Umbilical cord (tissue), 2 donors: ENCODE data around the gene NOL9. TPM values are rescaled to one million over a fixed set of nuclear protein-coding genes. Genes with fewer than 3 reads are reported as not detected.
A peak's percentile ranks its signal among the peaks of the same experiment; 100 is the strongest.

Experiments
- DNase-seq: peaks from one replicate; pipeline ENCODE4 v3.0.0-alpha.2; 2015; ENCODE audit warnings: low spot score
- total RNA-seq: library from RNA; depleted of rRNA; stranded (reverse); fragments of >200 nt; gene quantifications from one replicate; pipeline ENCODE4 v1.2.3, GENCODE V29; 2014; ENCODE audit warnings: low replicate concordance; ENCODE audit not compliant: insufficient read depth

NOL9 gene
- total RNA-seq, 1 donor from 2014 or later = 43.1 TPM

- DNase-seq = no peak
Measured at GRCh38 chr1:6521536-6521935, 32.8 kb downstream of the NOL9 start.

- DNase-seq = peak; percentile 94
Measured at GRCh38 chr1:6519935-6520671, 34.2 kb downstream of the NOL9 start.

GRCh38 chr1:6519491-6519934, 34.8 kb downstream of the NOL9 start:
- no peak for DNase-seq

GRCh38 chr1:6517435-6517851, 36.9 kb downstream of the NOL9 start:
- DNase-seq = no peak

- no peak for DNase-seq
Measured at GRCh38 chr1:6515771-6516170, 38.5 kb downstream of the NOL9 start.

GRCh38 chr1:6513320-6513801, 41.0 kb downstream of the NOL9 start:
- DNase-seq = no peak

GRCh38 chr1:6512908-6513280, 41.4 kb downstream of the NOL9 start:
- DNase-seq = no peak

- no peak for DNase-seq
Measured at GRCh38 chr1:6512245-6512907, 41.9 kb downstream of the NOL9 start.

- DNase-seq = no peak
Measured at GRCh38 chr1:6511561-6512244, 42.6 kb downstream of the NOL9 start.

- no peak for DNase-seq
Measured at GRCh38 chr1:6511056-6511455, 43.3 kb downstream of the NOL9 start.

GRCh38 chr1:6510493-6510892, 43.8 kb downstream of the NOL9 start:
- DNase-seq = no peak

- DNase-seq = no peak
Measured at GRCh38 chr1:6509919-6510291, 44.4 kb downstream of the NOL9 start.

GRCh38 chr1:6509220-6509918, 44.9 kb downstream of the NOL9 start:
- no peak for DNase-seq

- no peak for DNase-seq
Measured at GRCh38 chr1:6508816-6509189, 45.5 kb downstream of the NOL9 start.

- no peak for DNase-seq
Measured at GRCh38 chr1:6508154-6508815, 46.0 kb downstream of the NOL9 start.

- DNase-seq = no peak
Measured at GRCh38 chr1:6507461-6507911, 46.8 kb downstream of the NOL9 start.

- DNase-seq = no peak
Measured at GRCh38 chr1:6507037-6507428, 47.3 kb downstream of the NOL9 start.

GRCh38 chr1:6506210-6507036, 47.9 kb downstream of the NOL9 start:
- no peak for DNase-seq

- DNase-seq = no peak
Measured at GRCh38 chr1:6505367-6506209, 48.7 kb downstream of the NOL9 start.

- no peak for DNase-seq
Measured at GRCh38 chr1:6504887-6505286, 49.4 kb downstream of the NOL9 start.
